ENCODE measurements around the gene PIGT.

Gene PIGT

DNA sequence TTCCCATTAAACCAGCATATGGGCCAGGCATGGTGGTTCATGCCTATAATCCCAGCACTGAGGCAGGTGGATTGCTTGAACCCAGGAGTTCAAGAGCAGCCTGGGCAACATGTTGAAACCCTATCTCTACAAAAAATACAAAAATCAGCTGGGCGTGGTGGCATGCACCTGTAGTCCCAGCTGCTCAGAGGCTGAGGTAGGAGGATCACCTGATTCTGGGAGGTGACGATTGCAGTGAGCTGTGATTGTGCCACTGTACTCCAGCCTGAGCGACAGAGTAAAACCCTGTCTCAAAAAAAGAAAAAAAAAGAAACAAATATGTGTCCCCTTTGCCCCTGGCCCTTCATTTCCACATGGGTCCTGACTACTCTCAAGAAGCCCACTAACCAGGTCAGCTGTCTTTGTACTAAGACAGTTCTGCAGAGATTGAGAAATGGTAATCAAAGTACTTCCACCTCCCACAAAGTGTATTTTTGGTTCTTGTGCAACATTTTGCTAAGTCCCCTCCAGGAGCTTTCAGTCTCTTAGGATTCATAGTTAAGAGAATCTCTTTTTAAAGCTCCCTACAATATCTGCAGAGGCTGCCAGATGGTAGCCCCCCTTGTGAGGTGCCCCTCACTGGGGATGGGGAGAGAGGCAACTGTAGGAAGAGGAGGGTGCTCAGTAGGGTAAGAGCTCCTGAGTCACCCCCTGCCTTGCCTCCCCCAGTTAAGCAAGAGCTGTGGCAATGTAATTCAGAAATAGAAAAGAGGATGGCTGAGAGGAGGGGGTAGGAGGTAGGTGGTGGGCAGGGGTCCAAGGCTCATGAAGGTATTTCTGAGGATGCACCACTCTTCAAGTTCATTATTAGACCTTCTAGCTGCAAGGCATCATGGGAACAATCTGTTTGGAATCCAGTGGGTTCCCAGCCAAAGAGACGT is 37.1 kb downstream of the PIGT start:
- TF ChIP-seq, protein P1, sequence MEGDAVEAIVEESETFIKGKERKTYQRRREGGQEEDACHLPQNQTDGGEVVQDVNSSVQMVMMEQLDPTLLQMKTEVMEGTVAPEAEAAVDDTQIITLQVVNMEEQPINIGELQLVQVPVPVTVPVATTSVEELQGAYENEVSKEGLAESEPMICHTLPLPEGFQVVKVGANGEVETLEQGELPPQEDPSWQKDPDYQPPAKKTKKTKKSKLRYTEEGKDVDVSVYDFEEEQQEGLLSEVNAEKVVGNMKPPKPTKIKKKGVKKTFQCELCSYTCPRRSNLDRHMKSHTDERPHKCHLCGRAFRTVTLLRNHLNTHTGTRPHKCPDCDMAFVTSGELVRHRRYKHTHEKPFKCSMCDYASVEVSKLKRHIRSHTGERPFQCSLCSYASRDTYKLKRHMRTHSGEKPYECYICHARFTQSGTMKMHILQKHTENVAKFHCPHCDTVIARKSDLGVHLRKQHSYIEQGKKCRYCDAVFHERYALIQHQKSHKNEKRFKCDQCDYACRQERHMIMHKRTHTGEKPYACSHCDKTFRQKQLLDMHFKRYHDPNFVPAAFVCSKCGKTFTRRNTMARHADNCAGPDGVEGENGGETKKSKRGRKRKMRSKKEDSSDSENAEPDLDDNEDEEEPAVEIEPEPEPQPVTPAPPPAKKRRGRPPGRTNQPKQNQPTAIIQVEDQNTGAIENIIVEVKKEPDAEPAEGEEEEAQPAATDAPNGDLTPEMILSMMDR (IDR thresholded peaks at IDR 0.05; ENCODE audit: borderline replicate concordance, control extremely low read depth, extremely low read depth, insufficient read depth, missing control alignments) = no peak
- no peak for DNase-seq (ENCODE audit: low spot score)
- in situ Hi-C loops (cut with MboI; ENCODE audit: low sequenced_read_pairs, unreplicated experiment) = loop anchor here (25.0 kb wide), 1 partner anchor 309 kb away; no protein-coding TSS in a partner anchor

DNA sequence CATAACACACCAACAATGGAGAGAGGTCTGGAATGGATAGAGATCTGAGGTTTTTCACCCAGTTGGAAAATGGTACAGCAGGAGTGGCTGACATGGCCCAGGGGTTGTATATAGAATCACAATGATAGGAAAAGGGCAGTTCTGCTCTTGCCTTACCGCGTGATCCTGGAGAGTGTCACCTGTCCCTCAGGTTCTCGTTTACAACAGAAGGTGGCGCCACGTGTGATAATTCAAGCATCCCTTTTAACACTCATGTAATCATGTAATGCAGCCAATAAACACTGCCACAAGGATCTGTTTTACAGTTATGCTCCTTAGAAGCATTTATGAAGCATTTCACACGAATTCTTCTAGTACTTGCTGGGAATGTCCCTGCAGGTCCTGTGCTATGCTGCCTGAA is 40.7 kb downstream of the PIGT start:
- in situ Hi-C loops (cut with MboI; ENCODE audit: low sequenced_read_pairs, unreplicated experiment) = loop anchor here (25.0 kb wide), 1 partner anchor 306 kb away; no protein-coding TSS in a partner anchor

DNA sequence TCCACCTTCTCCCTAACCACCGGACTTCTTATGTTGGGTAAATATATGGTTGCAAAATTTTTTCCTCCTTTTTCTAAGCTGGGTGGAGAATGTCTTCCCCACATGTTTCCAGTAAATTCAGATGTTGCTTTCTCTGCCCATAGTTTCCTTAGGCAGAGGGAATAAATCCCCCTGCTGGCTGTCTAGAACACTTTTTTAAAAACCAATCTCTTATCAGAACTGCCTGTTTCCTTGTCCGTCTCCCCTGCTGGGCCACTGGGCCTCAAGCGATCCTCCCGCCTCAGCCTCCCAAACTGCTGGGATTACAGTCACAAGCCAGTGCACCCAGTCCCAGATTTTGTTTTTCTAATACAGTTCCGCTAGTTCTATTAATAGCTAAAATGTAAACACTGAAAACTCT is 43.7 kb downstream of the PIGT start:
- in situ Hi-C loops (cut with MboI; ENCODE audit: low sequenced_read_pairs, unreplicated experiment) = loop anchor here (25.0 kb wide), 1 partner anchor 303 kb away; no protein-coding TSS in a partner anchor
- no peak for DNase-seq (ENCODE audit: low spot score)
- TF ChIP-seq, protein P1 (IDR thresholded peaks at IDR 0.05; ENCODE audit: borderline replicate concordance, control extremely low read depth, extremely low read depth, insufficient read depth, missing control alignments) = no peak

More for the DNA sequence above, 40.7 kb downstream of the PIGT start:
- TF ChIP-seq, protein P1 (IDR thresholded peaks at IDR 0.05; ENCODE audit: borderline replicate concordance, control extremely low read depth, extremely low read depth, insufficient read depth, missing control alignments) = no peak
- DNase-seq (ENCODE audit: low spot score) = peak; percentile 36

DNA sequence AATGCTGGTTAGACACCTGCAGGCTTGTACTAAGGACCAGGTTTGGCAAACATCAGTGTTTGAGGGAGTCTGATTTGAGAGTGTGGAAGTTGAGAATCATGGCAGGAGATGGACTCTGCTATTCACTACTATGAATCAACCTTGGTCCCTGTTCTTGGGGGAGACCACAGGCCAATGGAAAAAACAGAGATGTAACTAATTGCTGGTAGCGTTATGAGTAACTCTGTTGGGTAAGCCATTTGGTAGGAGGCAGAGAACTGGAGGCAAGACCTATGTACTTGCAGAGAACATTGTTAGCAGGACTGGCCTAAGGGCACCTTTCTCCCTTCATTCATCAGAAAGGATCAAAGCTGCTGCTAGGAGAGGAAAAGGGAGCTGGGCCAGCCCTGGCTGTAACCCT is 45.3 kb downstream of the PIGT start:
- TF ChIP-seq, protein P1 (IDR thresholded peaks at IDR 0.05; ENCODE audit: borderline replicate concordance, control extremely low read depth, extremely low read depth, insufficient read depth, missing control alignments) = no peak
- in situ Hi-C loops (cut with MboI; ENCODE audit: low sequenced_read_pairs, unreplicated experiment) = loop anchor here (25.0 kb wide), 1 partner anchor 301 kb away; no protein-coding TSS in a partner anchor
- no peak for DNase-seq (ENCODE audit: low spot score)

DNA sequence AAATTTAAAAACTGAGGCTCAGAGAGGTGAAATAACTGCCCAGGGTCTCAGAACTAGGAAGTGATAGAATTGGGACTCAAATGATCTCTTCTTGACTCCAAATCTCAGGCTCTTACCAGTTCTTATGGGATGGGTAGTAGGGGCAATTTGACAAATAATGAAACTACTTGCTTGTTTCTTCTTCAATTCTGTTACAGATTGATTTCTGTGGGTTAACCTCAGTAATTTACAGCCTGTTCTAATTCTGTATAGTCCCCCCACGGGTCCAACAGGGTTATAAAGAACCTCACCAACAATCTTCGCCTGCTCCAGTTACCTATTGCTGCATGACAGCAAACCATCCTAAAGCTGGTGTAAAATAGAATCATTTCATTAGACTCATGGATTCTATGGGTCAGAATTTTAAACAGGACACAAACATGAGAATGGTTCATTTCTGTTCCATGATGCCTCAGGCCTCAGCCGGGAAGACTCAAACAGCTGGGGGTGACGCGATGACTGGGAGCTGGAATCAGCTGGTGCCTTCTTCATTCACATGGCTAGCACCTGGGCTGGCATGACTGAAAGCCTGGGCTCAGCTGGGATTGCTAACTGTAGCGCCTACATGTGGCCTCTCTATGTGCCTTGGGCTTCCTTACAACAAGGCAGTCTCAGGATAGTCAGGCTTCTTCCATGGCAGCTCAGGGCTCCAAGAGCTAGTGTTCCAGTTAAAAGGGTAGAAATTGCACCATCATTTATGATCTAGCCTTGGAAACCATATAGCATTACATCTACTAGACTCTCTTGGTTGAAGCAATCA is 47.0 kb downstream of the PIGT start:
- TF ChIP-seq, protein P1 (IDR thresholded peaks at IDR 0.05; ENCODE audit: borderline replicate concordance, control extremely low read depth, extremely low read depth, insufficient read depth, missing control alignments) = no peak
- no peak for DNase-seq (ENCODE audit: low spot score)
- in situ Hi-C loops (cut with MboI; ENCODE audit: low sequenced_read_pairs, unreplicated experiment) = loop anchor here (25.0 kb wide), 1 partner anchor 299 kb away; no protein-coding TSS in a partner anchor

DNA sequence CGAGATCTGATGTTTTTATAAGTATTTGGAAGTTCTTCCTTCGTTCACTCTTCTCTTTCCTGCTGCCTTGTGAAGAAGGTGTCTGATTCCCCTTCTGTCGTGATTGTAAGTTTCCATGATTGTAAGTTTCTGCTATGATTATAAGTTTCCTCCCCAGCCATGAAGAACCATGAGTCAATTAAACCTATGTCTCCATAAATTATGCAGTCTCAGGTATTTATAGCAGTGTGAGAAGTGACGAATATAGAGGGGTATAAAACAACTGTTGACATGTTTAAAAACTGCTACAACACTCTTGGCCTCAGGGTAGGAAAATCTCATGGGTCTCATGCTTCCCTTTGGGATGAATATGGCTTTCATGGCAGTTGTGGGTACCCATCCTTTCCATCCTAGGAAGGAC is 47.8 kb downstream of the PIGT start:
- TF ChIP-seq, protein P1 (IDR thresholded peaks at IDR 0.05; ENCODE audit: borderline replicate concordance, control extremely low read depth, extremely low read depth, insufficient read depth, missing control alignments) = no peak
- in situ Hi-C loops (cut with MboI; ENCODE audit: low sequenced_read_pairs, unreplicated experiment) = loop anchor here (25.0 kb wide), 1 partner anchor 299 kb away; no protein-coding TSS in a partner anchor
- DNase-seq (ENCODE audit: low spot score) = no peak
